HCT116 (cell line): Measurements from ENCODE around the gene MAGEA4. TPM values are rescaled to one million over a fixed set of nuclear protein-coding genes. Genes with fewer than 3 reads are reported as not detected.

Source experiments
- ATAC-seq: fragments of 200-7000 bp; cut with Tn5 transposase; 2 replicates; pipeline ENCODE4 v1.9.1; 2020; ENCODE audit warnings: mild to moderate bottlenecking, moderate library complexity
- BruUV-seq: library from RNA; stranded (reverse); fragments of 400-500 nt; replicated peaks from 2 replicates; lab custom pipeline; 2021; lab: Mats Ljungman, UMichigan
- CTCF ChIA-PET: fragments of 300-600 bp; sonication (Branson Sonifier 250); formaldehyde crosslinking; loops from one replicate; lab custom pipeline; 2021; ENCODE audit warnings: antibody characterized with exemption; lab: Charles Lee
- POLR2A ChIA-PET: fragments of 300-600, 350-600 bp; sonication (Branson Sonifier 250); formaldehyde crosslinking; loops from one replicate; lab custom pipeline; 2021; ENCODE audit warnings: antibody characterized with exemption; lab: Charles Lee
- RAD21 ChIA-PET, 2 experiments: fragments of 300-600 bp; sonication (Branson Sonifier 250); formaldehyde crosslinking; loops; one replicate each; lab custom pipeline; 2023; ENCODE audit warnings: low total read pairs in 2 of 2; ENCODE audit not compliant: uncharacterized antibody in 2 of 2, unreplicated experiment in 2 of 2, low non-redundant PET in 1 of 2; lab: Charles Lee
- DNase-seq: peaks from one replicate; pipeline ENCODE4 v3.0.0-alpha.2; 2010; ENCODE audit warnings: low read depth, low spot score
- H2AFZ ChIP-seq: fragments of 200-600 bp; shearing (Covaris generic), sonication (generic); 2 replicates; pipeline ENCODE4 v1.6.1; 2017; ENCODE audit warnings: low read depth, mixed run types, mixed read lengths, antibody characterized with exemption, low read length; ENCODE audit not compliant: poor library complexity, severe bottlenecking
- H3K27ac ChIP-seq: 2 replicates; pipeline ENCODE4 v1.5.1; 2012; ENCODE audit warnings: low read depth, low read length
- H3K27me3 ChIP-seq: fragments of 200-600 bp; sonication (generic); 2 replicates; pipeline ENCODE4 v1.6.1; 2016; ENCODE audit warnings: mixed run types, low read length, mixed read lengths; ENCODE audit not compliant: insufficient read depth
- H3K36me3 ChIP-seq, 2 experiments: fragments of 200-500 bp in 1 of 2; fragments of 200-600 bp in 1 of 2; sonication (Bioruptor generic) in 1 of 2; sonication (generic) in 1 of 2; 2 replicates each; pipeline versions ENCODE4 v1.5.1 to v1.6.1; 2014 to 2016; ENCODE audit warnings: low read length in 2 of 2, inconsistent platforms in 1 of 2, mixed read lengths in 1 of 2, mixed run types in 1 of 2; ENCODE audit not compliant: insufficient read depth in 2 of 2, control insufficient read depth in 1 of 2
- H3K4me1 ChIP-seq, 2 experiments: fragments of 200-600 bp in 1 of 2; sonication (generic) in 1 of 2; 2 replicates each; pipeline versions ENCODE4 v1.5.1 to v1.6.1; 2012 to 2017; ENCODE audit warnings: low read length in 2 of 2, inconsistent platforms in 1 of 2, mild to moderate bottlenecking in 1 of 2, mixed read lengths in 1 of 2, mixed run types in 1 of 2, moderate library complexity in 1 of 2; ENCODE audit not compliant: insufficient read depth in 2 of 2, control insufficient read depth in 1 of 2
- H3K4me2 ChIP-seq: fragments of 200-600 bp; sonication (generic); 2 replicates; pipeline ENCODE4 v1.6.1; 2017; ENCODE audit warnings: mixed run types, low read length, mixed read lengths
- H3K4me3 ChIP-seq, 2 experiments: fragments of 200-600 bp in 1 of 2; sonication (generic) in 1 of 2; replicated peaks in 1 of 2; 2 replicates each; pipeline ENCODE4 v1.5.1; 2011 to 2016; ENCODE audit warnings: low read length in 2 of 2, control low read depth in 1 of 2, low read depth in 1 of 2, mild to moderate bottlenecking in 1 of 2, mixed read lengths in 1 of 2, mixed run types in 1 of 2
- H3K79me2 ChIP-seq: fragments of 200-600 bp; sonication (generic); 2 replicates; pipeline ENCODE4 v1.6.1; 2017; ENCODE audit warnings: mild to moderate bottlenecking, mixed run types, low read length, moderate library complexity, mixed read lengths; ENCODE audit not compliant: insufficient read depth
- H3K9ac ChIP-seq: fragments of 200-600 bp; sonication (generic); 2 replicates; pipeline ENCODE4 v1.6.1; 2016; ENCODE audit warnings: low read length, mixed read lengths
- H3K9me2 ChIP-seq: fragments of 200-600 bp; sonication (generic), shearing (Covaris generic); 2 replicates; pipeline ENCODE4 v1.6.1; 2017; ENCODE audit warnings: mixed run types, mild to moderate bottlenecking, moderate library complexity; ENCODE audit not compliant: insufficient read depth
- H3K9me3 ChIP-seq, 2 experiments: fragments of 200-500 bp in 1 of 2; fragments of 200-600 bp in 1 of 2; sonication (Bioruptor generic) in 1 of 2; sonication (generic) in 1 of 2; 2 replicates each; pipeline ENCODE4 v1.6.1; 2014 to 2017; ENCODE audit warnings: low read length in 2 of 2, mixed read lengths in 2 of 2, inconsistent platforms in 1 of 2, low read depth in 1 of 2, mild to moderate bottlenecking in 1 of 2, mixed run types in 1 of 2, moderate library complexity in 1 of 2; ENCODE audit not compliant: control insufficient read depth in 1 of 2, insufficient read depth in 1 of 2
- H4K20me1 ChIP-seq: fragments of 200-600 bp; sonication (generic), shearing (Covaris generic); 2 replicates; pipeline ENCODE4 v1.6.1; 2017; ENCODE audit warnings: mixed run types, mild to moderate bottlenecking, moderate library complexity; ENCODE audit not compliant: insufficient read depth
- CBX3 ChIP-seq: IDR thresholded peaks from 2 replicates; pipeline ENCODE4 v1.6.1; 2012; ENCODE audit warnings: low read depth
- CEBPB ChIP-seq: IDR thresholded peaks from 2 replicates; pipeline ENCODE4 v1.6.1; 2012; ENCODE audit warnings: low read depth
- ELF1 ChIP-seq: IDR thresholded peaks from 2 replicates; pipeline ENCODE4 v1.6.1; 2012; ENCODE audit warnings: low read depth, borderline replicate concordance
- FOSL1 ChIP-seq: IDR thresholded peaks from 2 replicates; pipeline ENCODE4 v1.6.1; 2012; ENCODE audit warnings: low read depth
- JUND ChIP-seq: IDR thresholded peaks from 2 replicates; pipeline ENCODE4 v1.6.1; 2012
- POLR2A ChIP-seq: IDR thresholded peaks from 2 replicates; pipeline ENCODE4 v1.7.0; 2011; ENCODE audit warnings: borderline replicate concordance; ENCODE audit not compliant: insufficient read depth, insufficient read length; ENCODE audit errors: extremely low read depth
- SP1 ChIP-seq: IDR thresholded peaks from 2 replicates; pipeline ENCODE4 v1.6.1; 2012; ENCODE audit warnings: low read depth
- SRF ChIP-seq: IDR thresholded peaks from 2 replicates; pipeline ENCODE4 v1.6.1; 2012; ENCODE audit warnings: low read depth
- YY1 ChIP-seq: IDR thresholded peaks from 2 replicates; pipeline ENCODE4 v1.6.1; 2011; ENCODE audit warnings: low read length, low read depth, moderate library complexity, mild to moderate bottlenecking; ENCODE audit not compliant: insufficient replicate concordance; ENCODE audit errors: extremely low read depth
- ZFX ChIP-seq: fragments of 450-650 bp; IDR thresholded peaks from 2 replicates; pipeline ENCODE4 v1.6.1; 2017
- ZNF274 ChIP-seq: fragments of 200-500 bp; sonication (Bioruptor generic); IDR thresholded peaks from 2 replicates; pipeline ENCODE4 v1.6.1; 2014; ENCODE audit warnings: mild to moderate bottlenecking, low read depth, low read length, inconsistent platforms
- intact Hi-C: fragments of 100-400 bp; cut with micrococcal nuclease; formaldehyde crosslinking; loops from 2 replicates; pipeline ENCODE4 v1.10.0; 2022
- total RNA-seq: library from RNA; stranded (reverse); gene quantifications from one replicate; pipeline ENCODE4 v1.2.1, GENCODE V29; 2021; ENCODE audit not compliant: unreplicated experiment
- TF ChIP-seq, protein P1 (sequence below): IDR thresholded peaks from 2 replicates; pipeline ENCODE4 v1.6.1; 2012; ENCODE audit warnings: low read depth
- TF ChIP-seq, protein P2 (sequence below): IDR thresholded peaks from 2 replicates; pipeline ENCODE4 v1.6.1; 2011; ENCODE audit warnings: mild to moderate bottlenecking, low read length, moderate library complexity; ENCODE audit not compliant: insufficient replicate concordance; ENCODE audit errors: extremely low read depth

MAGEA4 gene
- total RNA-seq, 1 experiment from 2014 or later, result not detected

DNA sequence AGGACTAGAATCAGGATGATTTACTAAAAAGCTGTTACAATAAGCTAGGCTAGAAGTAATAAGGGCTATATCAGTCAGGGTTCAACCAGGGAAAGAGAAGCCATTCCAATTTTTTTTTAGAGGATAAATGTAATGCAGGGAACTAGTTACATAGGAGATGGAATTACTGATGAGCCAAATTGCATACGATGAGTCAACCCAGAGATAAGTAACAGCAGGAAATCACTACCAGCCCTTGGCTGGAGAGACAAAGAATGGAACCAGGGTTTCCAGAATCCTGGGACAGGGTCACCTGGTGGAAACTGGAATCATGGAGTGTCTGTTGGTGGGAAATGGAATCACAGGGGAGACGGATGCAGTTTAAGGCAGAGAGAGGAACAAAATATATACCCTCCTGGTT is 13.1 kb upstream of the MAGEA4 start (continued):
- TF ChIP-seq, protein P1, sequence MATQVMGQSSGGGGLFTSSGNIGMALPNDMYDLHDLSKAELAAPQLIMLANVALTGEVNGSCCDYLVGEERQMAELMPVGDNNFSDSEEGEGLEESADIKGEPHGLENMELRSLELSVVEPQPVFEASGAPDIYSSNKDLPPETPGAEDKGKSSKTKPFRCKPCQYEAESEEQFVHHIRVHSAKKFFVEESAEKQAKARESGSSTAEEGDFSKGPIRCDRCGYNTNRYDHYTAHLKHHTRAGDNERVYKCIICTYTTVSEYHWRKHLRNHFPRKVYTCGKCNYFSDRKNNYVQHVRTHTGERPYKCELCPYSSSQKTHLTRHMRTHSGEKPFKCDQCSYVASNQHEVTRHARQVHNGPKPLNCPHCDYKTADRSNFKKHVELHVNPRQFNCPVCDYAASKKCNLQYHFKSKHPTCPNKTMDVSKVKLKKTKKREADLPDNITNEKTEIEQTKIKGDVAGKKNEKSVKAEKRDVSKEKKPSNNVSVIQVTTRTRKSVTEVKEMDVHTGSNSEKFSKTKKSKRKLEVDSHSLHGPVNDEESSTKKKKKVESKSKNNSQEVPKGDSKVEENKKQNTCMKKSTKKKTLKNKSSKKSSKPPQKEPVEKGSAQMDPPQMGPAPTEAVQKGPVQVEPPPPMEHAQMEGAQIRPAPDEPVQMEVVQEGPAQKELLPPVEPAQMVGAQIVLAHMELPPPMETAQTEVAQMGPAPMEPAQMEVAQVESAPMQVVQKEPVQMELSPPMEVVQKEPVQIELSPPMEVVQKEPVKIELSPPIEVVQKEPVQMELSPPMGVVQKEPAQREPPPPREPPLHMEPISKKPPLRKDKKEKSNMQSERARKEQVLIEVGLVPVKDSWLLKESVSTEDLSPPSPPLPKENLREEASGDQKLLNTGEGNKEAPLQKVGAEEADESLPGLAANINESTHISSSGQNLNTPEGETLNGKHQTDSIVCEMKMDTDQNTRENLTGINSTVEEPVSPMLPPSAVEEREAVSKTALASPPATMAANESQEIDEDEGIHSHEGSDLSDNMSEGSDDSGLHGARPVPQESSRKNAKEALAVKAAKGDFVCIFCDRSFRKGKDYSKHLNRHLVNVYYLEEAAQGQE, result no peak
- TF ChIP-seq SP1, result no peak
- no peak for TF ChIP-seq ELF1

DNA sequence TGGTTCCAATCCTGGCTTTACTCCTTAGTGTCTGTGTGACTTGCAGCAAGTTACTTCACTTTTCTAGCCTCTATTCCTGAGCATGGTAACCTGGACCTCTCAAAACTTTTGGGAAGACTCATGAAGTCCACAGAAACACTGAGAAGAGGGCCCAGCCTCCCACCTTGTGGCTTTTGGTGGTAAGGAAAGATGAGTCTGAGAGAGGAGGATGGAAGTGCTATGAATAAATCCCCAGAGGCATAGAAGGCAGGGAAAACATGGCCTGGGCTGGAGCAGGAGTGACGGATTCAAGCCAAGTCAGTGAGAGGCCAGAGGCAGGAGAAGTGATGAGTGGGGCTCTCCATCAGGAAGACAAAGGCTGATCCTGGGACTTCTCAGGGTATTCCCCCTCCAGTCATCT is 10.9 kb upstream of the MAGEA4 start:
- Histone ChIP-seq H2AFZ (no peak overlapping the region), H3K27me3 (no peaks in the 10 kb centered on the region), H3K9me3 (no peaks in the 10 kb centered on the region), H3K4me3 (no peak overlapping the region), H3K4me2 (no peak overlapping the region), H3K36me3 (no peaks in the 10 kb centered on the region), H4K20me1 (no peaks in the 10 kb centered on the region), H3K4me1 (peaks cover 0 to 12% of the 10 kb centered on the region in 2 experiments; a peak in 2 of 4 replicates), H3K9me2 (no peaks in the 10 kb centered on the region), H3K79me2 (no peaks in the 10 kb centered on the region), H3K27ac (no peak overlapping the region), H3K9ac (no peak overlapping the region)
- ChIA-PET RAD21 (no interaction called here), CTCF (no interaction called here), POLR2A (no interaction called here)
- no peak for DNase-seq
- no peak for ATAC-seq
- intact Hi-C loops, result no loop called here
- BruUV-seq, result no TSS peak
- TF ChIP-seq ZNF274 (no peak), POLR2A (no peak), FOSL1 (no peak), CBX3 (no peak), CEBPB (no peak), ZFX (no peak), YY1 (no peak), SP1 (no peak), SRF (no peak), ELF1 (no peak), JUND (no peak)
- TF ChIP-seq, protein P1, result no peak
- TF ChIP-seq, protein P2, sequence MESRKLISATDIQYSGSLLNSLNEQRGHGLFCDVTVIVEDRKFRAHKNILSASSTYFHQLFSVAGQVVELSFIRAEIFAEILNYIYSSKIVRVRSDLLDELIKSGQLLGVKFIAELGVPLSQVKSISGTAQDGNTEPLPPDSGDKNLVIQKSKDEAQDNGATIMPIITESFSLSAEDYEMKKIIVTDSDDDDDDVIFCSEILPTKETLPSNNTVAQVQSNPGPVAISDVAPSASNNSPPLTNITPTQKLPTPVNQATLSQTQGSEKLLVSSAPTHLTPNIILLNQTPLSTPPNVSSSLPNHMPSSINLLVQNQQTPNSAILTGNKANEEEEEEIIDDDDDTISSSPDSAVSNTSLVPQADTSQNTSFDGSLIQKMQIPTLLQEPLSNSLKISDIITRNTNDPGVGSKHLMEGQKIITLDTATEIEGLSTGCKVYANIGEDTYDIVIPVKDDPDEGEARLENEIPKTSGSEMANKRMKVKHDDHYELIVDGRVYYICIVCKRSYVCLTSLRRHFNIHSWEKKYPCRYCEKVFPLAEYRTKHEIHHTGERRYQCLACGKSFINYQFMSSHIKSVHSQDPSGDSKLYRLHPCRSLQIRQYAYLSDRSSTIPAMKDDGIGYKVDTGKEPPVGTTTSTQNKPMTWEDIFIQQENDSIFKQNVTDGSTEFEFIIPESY, result no peak
